ENCODE results near the gene CCDC74B.
"Not testable (repeated sequence)": the region's sequence is repeated elsewhere in the genome, so short reads cannot be mapped to it uniquely, and the experiment has no call there.

Gene CCDC74B

GRCh38 chr2:130145006-130145414 is at the start of gene CCDC74B:
CCDC74B (minus strand) TSS chr2:130145112; CDS start chr2:130144996, 116 bp downstream.
- DNase-seq = peak in 40 of 42 donors; percentile 11 to 75 (median 56)
- intact Hi-C loops (cut with DNase I) = not testable (repeated sequence)

- intact Hi-C loops (cut with DNase I) = not testable (repeated sequence)
- peak in 1 of 42 donors; percentile 9 for DNase-seq
Observed at GRCh38 chr2:130193824-130194223, 48.9 kb upstream of the CCDC74B start.

- DNase-seq; intact Hi-C loops (cut with DNase I): not testable (repeated sequence)
Observed at GRCh38 chr2:130192451-130192850, 47.5 kb upstream of the CCDC74B start.

- DNase-seq = peak in 1 of 42 donors; percentile 27
- intact Hi-C loops (cut with DNase I) = not testable (repeated sequence)
Observed at GRCh38 chr2:130191319-130191718, 46.4 kb upstream of the CCDC74B start.

- peak in 1 of 42 donors; percentile 31 for DNase-seq
- intact Hi-C loops (cut with DNase I) = no loop called here
Observed at GRCh38 chr2:130190237-130190636, 45.3 kb upstream of the CCDC74B start.

GRCh38 chr2:130188958-130189357 is 44.0 kb upstream of the CCDC74B start:
- intact Hi-C loops (cut with DNase I); DNase-seq: not testable (repeated sequence)

- DNase-seq; intact Hi-C loops (cut with DNase I): not testable (repeated sequence)
Observed at GRCh38 chr2:130187859-130188792, 43.2 kb upstream of the CCDC74B start.

GRCh38 chr2:130187268-130187667 is 42.4 kb upstream of the CCDC74B start:
- no peak for DNase-seq
- intact Hi-C loops (cut with DNase I) = no loop called here

- intact Hi-C loops (cut with DNase I) = no loop called here
- no peak for DNase-seq
Observed at GRCh38 chr2:130186391-130186790, 41.5 kb upstream of the CCDC74B start.

- intact Hi-C loops (cut with DNase I) = no loop called here
- no peak for DNase-seq
Observed at GRCh38 chr2:130185896-130186295, 41.0 kb upstream of the CCDC74B start.

- intact Hi-C loops (cut with DNase I) = no loop called here
Observed at GRCh38 chr2:130185436-130185835, 40.5 kb upstream of the CCDC74B start.

GRCh38 chr2:130183512-130184373 is 38.8 kb upstream of the CCDC74B start:
- intact Hi-C loops (cut with DNase I) = loop anchor here (5.0 kb wide), 1 partner anchor 159 kb away; the partner anchor contains the start of gene IMP4
- peak in 27 of 42 donors; percentile 14 to 60 (median 37) for DNase-seq

More at GRCh38 chr2:130185436-130185835, 40.5 kb upstream of the CCDC74B start:
- DNase-seq = no peak

GRCh38 chr2:130182826-130183511 is 38.1 kb upstream of the CCDC74B start:
- intact Hi-C loops (cut with DNase I) = loop anchor here (5.0 kb wide), 1 partner anchor 159 kb away; the partner anchor contains the start of gene IMP4
- peak in 2 of 42 donors; percentile 6 to 16 for DNase-seq

GRCh38 chr2:130181880-130182682 is 37.2 kb upstream of the CCDC74B start, which contains the start of gene MZT2B:
MZT2B (plus strand) TSS chr2:130182262; CDS start chr2:130182283, 21 bp downstream.
- intact Hi-C loops (cut with DNase I) = loop anchor here (5.0 kb wide), 1 partner anchor 160 kb away; the partner anchor contains the start of gene IMP4
- peak; percentile 69 to 93 (median 87) for DNase-seq

- intact Hi-C loops (cut with DNase I) = loop anchor here (5.0 kb wide), 1 partner anchor 161 kb away; the partner anchor contains the start of gene IMP4
Observed at GRCh38 chr2:130181325-130181879, 36.5 kb upstream of the CCDC74B start, which contains the start of gene SMPD4. SMPD4 (minus strand) TSS chr2:130181602; CDS start chr2:130176592, 5,010 bp downstream.

GRCh38 chr2:130180404-130181324 is 35.8 kb upstream of the CCDC74B start:
- peak in 1 of 42 donors; percentile 17 for DNase-seq
- intact Hi-C loops (cut with DNase I) = loop anchor here (5.0 kb wide), 1 partner anchor 162 kb away; the partner anchor contains the start of gene IMP4

More at GRCh38 chr2:130181325-130181879, 36.5 kb upstream of the CCDC74B start, which contains the start of gene SMPD4:
- DNase-seq = peak; percentile 88 to 98 (median 96)

Measured in head of caudate nucleus (tissue), 42 donors.